GM21390 (cell line): ENCODE results near the gene MLST8.

Source experiments
- ATAC-seq: cut with Tn5 transposase; IDR thresholded peaks from one replicate; pipeline ENCODE4 v1.9.1; 2021; ENCODE audit not compliant: unreplicated experiment

The MLST8 gene

GRCh38 chr16:2208308-2208707 is 3.1 kb downstream of the MLST8 start:
- no peak for ATAC-seq

- ATAC-seq, result no peak
These were observed 3.5 kb downstream of the MLST8 start for GRCh38 chr16:2208772-2209171.

GRCh38 chr16:2209258-2210008 is 4.2 kb downstream of the MLST8 start:
- ATAC-seq, result no peak

- no peak for ATAC-seq
These were observed 4.7 kb downstream of the MLST8 start for GRCh38 chr16:2210009-2210332.

GRCh38 chr16:2210386-2211365 is 5.4 kb downstream of the MLST8 start, which contains the start of gene BRICD5:
BRICD5 (minus strand) TSS chr16:2210863; CDS start chr16:2210833, 30 bp downstream.
- no peak for ATAC-seq

- ATAC-seq, result no peak
These were observed 6.7 kb downstream of the MLST8 start for GRCh38 chr16:2211923-2212347.

- ATAC-seq, result no peak
These were observed 7.4 kb downstream of the MLST8 start for GRCh38 chr16:2212362-2213324.

GRCh38 chr16:2213817-2214718 is 8.8 kb downstream of the MLST8 start:
- no peak for ATAC-seq

- peak; percentile 71 for ATAC-seq
These were observed 9.4 kb downstream of the MLST8 start, which contains the start of gene PGP for GRCh38 chr16:2214719-2214968. PGP (minus strand) TSS chr16:2214840; CDS start chr16:2214777, 63 bp downstream.

- no peak for ATAC-seq
These were observed 11.1 kb downstream of the MLST8 start for GRCh38 chr16:2216330-2216729.

- ATAC-seq, result peak; percentile 86
These were observed 18.1 kb downstream of the MLST8 start, which contains the start of gene E4F1 for GRCh38 chr16:2223221-2223941. E4F1 (plus strand) TSS chr16:2223591; CDS start chr16:2223614, 23 bp downstream.

GRCh38 chr16:2223942-2224486 is 18.8 kb downstream of the MLST8 start:
- peak; percentile 24 for ATAC-seq

GRCh38 chr16:2226245-2226793 is 21.1 kb downstream of the MLST8 start:
- no peak for ATAC-seq

GRCh38 chr16:2226918-2227317 is 21.7 kb downstream of the MLST8 start:
- ATAC-seq, result no peak

GRCh38 chr16:2228161-2228824 is 23.0 kb downstream of the MLST8 start:
- no peak for ATAC-seq

- ATAC-seq, result no peak
These were observed 23.8 kb downstream of the MLST8 start for GRCh38 chr16:2229091-2229490.

GRCh38 chr16:2229632-2230250 is 24.5 kb downstream of the MLST8 start:
- ATAC-seq, result no peak

- ATAC-seq, result no peak
These were observed 25.1 kb downstream of the MLST8 start for GRCh38 chr16:2230376-2230775.
